HCT116 (cell line): ENCODE data around the gene RCC2. TPM values are rescaled to one million over a fixed set of nuclear protein-coding genes. Genes with fewer than 3 reads are reported as not detected.

ENCODE experiments used
- ATAC-seq: fragments of 200-7000 bp; cut with Tn5 transposase; 2 replicates; pipeline ENCODE4 v1.9.1; 2020; ENCODE audit warnings: mild to moderate bottlenecking, moderate library complexity
- BruUV-seq: library from RNA; stranded (reverse); fragments of 400-500 nt; replicated peaks from 2 replicates; lab custom pipeline; 2021; lab: Mats Ljungman, UMichigan
- CTCF ChIA-PET: fragments of 300-600 bp; sonication (Branson Sonifier 250); formaldehyde crosslinking; loops from one replicate; lab custom pipeline; 2021; ENCODE audit warnings: antibody characterized with exemption; lab: Charles Lee
- POLR2A ChIA-PET: fragments of 300-600, 350-600 bp; sonication (Branson Sonifier 250); formaldehyde crosslinking; loops from one replicate; lab custom pipeline; 2021; ENCODE audit warnings: antibody characterized with exemption; lab: Charles Lee
- RAD21 ChIA-PET, 2 experiments: fragments of 300-600 bp; sonication (Branson Sonifier 250); formaldehyde crosslinking; loops; one replicate each; lab custom pipeline; 2023; ENCODE audit warnings: low total read pairs in 2 of 2; ENCODE audit not compliant: uncharacterized antibody in 2 of 2, unreplicated experiment in 2 of 2, low non-redundant PET in 1 of 2; lab: Charles Lee
- DNase-seq: peaks from one replicate; pipeline ENCODE4 v3.0.0-alpha.2; 2010; ENCODE audit warnings: low read depth, low spot score
- H2AFZ ChIP-seq: fragments of 200-600 bp; shearing (Covaris generic), sonication (generic); 2 replicates; pipeline ENCODE4 v1.6.1; 2017; ENCODE audit warnings: low read depth, mixed run types, mixed read lengths, antibody characterized with exemption, low read length; ENCODE audit not compliant: poor library complexity, severe bottlenecking
- H3K27ac ChIP-seq: 2 replicates; pipeline ENCODE4 v1.5.1; 2012; ENCODE audit warnings: low read depth, low read length
- H3K27me3 ChIP-seq: fragments of 200-600 bp; sonication (generic); 2 replicates; pipeline ENCODE4 v1.6.1; 2016; ENCODE audit warnings: mixed run types, low read length, mixed read lengths; ENCODE audit not compliant: insufficient read depth
- H3K36me3 ChIP-seq, 2 experiments: fragments of 200-500 bp in 1 of 2; fragments of 200-600 bp in 1 of 2; sonication (Bioruptor generic) in 1 of 2; sonication (generic) in 1 of 2; 2 replicates each; pipeline versions ENCODE4 v1.5.1 to v1.6.1; 2014 to 2016; ENCODE audit warnings: low read length in 2 of 2, inconsistent platforms in 1 of 2, mixed read lengths in 1 of 2, mixed run types in 1 of 2; ENCODE audit not compliant: insufficient read depth in 2 of 2, control insufficient read depth in 1 of 2
- H3K4me1 ChIP-seq, 2 experiments: fragments of 200-600 bp in 1 of 2; sonication (generic) in 1 of 2; 2 replicates each; pipeline versions ENCODE4 v1.5.1 to v1.6.1; 2012 to 2017; ENCODE audit warnings: low read length in 2 of 2, inconsistent platforms in 1 of 2, mild to moderate bottlenecking in 1 of 2, mixed read lengths in 1 of 2, mixed run types in 1 of 2, moderate library complexity in 1 of 2; ENCODE audit not compliant: insufficient read depth in 2 of 2, control insufficient read depth in 1 of 2
- H3K4me2 ChIP-seq: fragments of 200-600 bp; sonication (generic); 2 replicates; pipeline ENCODE4 v1.6.1; 2017; ENCODE audit warnings: mixed run types, low read length, mixed read lengths
- H3K4me3 ChIP-seq, 2 experiments: fragments of 200-600 bp in 1 of 2; sonication (generic) in 1 of 2; replicated peaks in 1 of 2; 2 replicates each; pipeline ENCODE4 v1.5.1; 2011 to 2016; ENCODE audit warnings: low read length in 2 of 2, control low read depth in 1 of 2, low read depth in 1 of 2, mild to moderate bottlenecking in 1 of 2, mixed read lengths in 1 of 2, mixed run types in 1 of 2
- H3K79me2 ChIP-seq: fragments of 200-600 bp; sonication (generic); 2 replicates; pipeline ENCODE4 v1.6.1; 2017; ENCODE audit warnings: mild to moderate bottlenecking, mixed run types, low read length, moderate library complexity, mixed read lengths; ENCODE audit not compliant: insufficient read depth
- H3K9ac ChIP-seq: fragments of 200-600 bp; sonication (generic); 2 replicates; pipeline ENCODE4 v1.6.1; 2016; ENCODE audit warnings: low read length, mixed read lengths
- H3K9me2 ChIP-seq: fragments of 200-600 bp; sonication (generic), shearing (Covaris generic); 2 replicates; pipeline ENCODE4 v1.6.1; 2017; ENCODE audit warnings: mixed run types, mild to moderate bottlenecking, moderate library complexity; ENCODE audit not compliant: insufficient read depth
- H3K9me3 ChIP-seq, 2 experiments: fragments of 200-500 bp in 1 of 2; fragments of 200-600 bp in 1 of 2; sonication (Bioruptor generic) in 1 of 2; sonication (generic) in 1 of 2; 2 replicates each; pipeline ENCODE4 v1.6.1; 2014 to 2017; ENCODE audit warnings: low read length in 2 of 2, mixed read lengths in 2 of 2, inconsistent platforms in 1 of 2, low read depth in 1 of 2, mild to moderate bottlenecking in 1 of 2, mixed run types in 1 of 2, moderate library complexity in 1 of 2; ENCODE audit not compliant: control insufficient read depth in 1 of 2, insufficient read depth in 1 of 2
- H4K20me1 ChIP-seq: fragments of 200-600 bp; sonication (generic), shearing (Covaris generic); 2 replicates; pipeline ENCODE4 v1.6.1; 2017; ENCODE audit warnings: mixed run types, mild to moderate bottlenecking, moderate library complexity; ENCODE audit not compliant: insufficient read depth
- CEBPB ChIP-seq: IDR thresholded peaks from 2 replicates; pipeline ENCODE4 v1.6.1; 2012; ENCODE audit warnings: low read depth
- EZH2 ChIP-seq: fragments of 200-600 bp; sonication (generic); IDR thresholded peaks from 2 replicates; pipeline ENCODE4 v1.6.1; 2017; ENCODE audit warnings: antibody characterized with exemption, mixed run types
- FOSL1 ChIP-seq: IDR thresholded peaks from 2 replicates; pipeline ENCODE4 v1.6.1; 2012; ENCODE audit warnings: low read depth
- JUND ChIP-seq: IDR thresholded peaks from 2 replicates; pipeline ENCODE4 v1.6.1; 2012
- POLR2A ChIP-seq: IDR thresholded peaks from 2 replicates; pipeline ENCODE4 v1.7.0; 2011; ENCODE audit warnings: borderline replicate concordance; ENCODE audit not compliant: insufficient read depth, insufficient read length; ENCODE audit errors: extremely low read depth
- RAD21 ChIP-seq: IDR thresholded peaks from 2 replicates; pipeline ENCODE4 v1.6.1; 2012; ENCODE audit warnings: low read depth, mild to moderate bottlenecking
- SIN3A ChIP-seq: IDR thresholded peaks from 2 replicates; pipeline ENCODE4 v1.6.1; 2012; ENCODE audit warnings: low read depth
- SP1 ChIP-seq: IDR thresholded peaks from 2 replicates; pipeline ENCODE4 v1.6.1; 2012; ENCODE audit warnings: low read depth
- SRF ChIP-seq: IDR thresholded peaks from 2 replicates; pipeline ENCODE4 v1.6.1; 2012; ENCODE audit warnings: low read depth
- TCF7L2 ChIP-seq: IDR thresholded peaks from 2 replicates; pipeline ENCODE4 v1.7.0; 2011; ENCODE audit warnings: borderline replicate concordance, inconsistent platforms; ENCODE audit not compliant: insufficient read depth, insufficient read length; ENCODE audit errors: extremely low read depth
- YY1 ChIP-seq: IDR thresholded peaks from 2 replicates; pipeline ENCODE4 v1.6.1; 2011; ENCODE audit warnings: low read length, low read depth, moderate library complexity, mild to moderate bottlenecking; ENCODE audit not compliant: insufficient replicate concordance; ENCODE audit errors: extremely low read depth
- ZNF274 ChIP-seq: fragments of 200-500 bp; sonication (Bioruptor generic); IDR thresholded peaks from 2 replicates; pipeline ENCODE4 v1.6.1; 2014; ENCODE audit warnings: mild to moderate bottlenecking, low read depth, low read length, inconsistent platforms
- intact Hi-C: fragments of 100-400 bp; cut with micrococcal nuclease; formaldehyde crosslinking; loops from 2 replicates; pipeline ENCODE4 v1.10.0; 2022
- total RNA-seq: library from RNA; stranded (reverse); gene quantifications from one replicate; pipeline ENCODE4 v1.2.1, GENCODE V29; 2021; ENCODE audit not compliant: unreplicated experiment
- TF ChIP-seq, protein P1 (sequence below): IDR thresholded peaks from 2 replicates; pipeline ENCODE4 v1.6.1; 2011; ENCODE audit warnings: mild to moderate bottlenecking, low read length, moderate library complexity; ENCODE audit not compliant: insufficient replicate concordance; ENCODE audit errors: extremely low read depth
- TF ChIP-seq, protein P2 (sequence below), 3 experiments: fragments of 200-600 bp in 1 of 3; sonication (generic) in 1 of 3; IDR thresholded peaks in 2 of 3; conservative IDR thresholded peaks in 1 of 3; 2 replicates each; pipeline ENCODE4 v1.5.1; 2012 to 2017; ENCODE audit warnings: low read depth in 2 of 3, low read length in 2 of 3, antibody characterized with exemption in 1 of 3, borderline replicate concordance in 1 of 3, control low read depth in 1 of 3, mild to moderate bottlenecking in 1 of 3, mixed read lengths in 1 of 3, mixed run types in 1 of 3, moderate library complexity in 1 of 3; ENCODE audit not compliant: insufficient read depth in 1 of 3
- TF ChIP-seq, protein P3 (sequence below): IDR thresholded peaks from 2 replicates; pipeline ENCODE4 v1.6.1; 2012; ENCODE audit warnings: low read depth
- TF ChIP-seq, protein P4 (sequence below): IDR thresholded peaks from 2 replicates; pipeline ENCODE4 v1.6.1; 2012

Gene RCC2
- total RNA-seq, 1 experiment from 2014 or later: 178 TPM

DNA sequence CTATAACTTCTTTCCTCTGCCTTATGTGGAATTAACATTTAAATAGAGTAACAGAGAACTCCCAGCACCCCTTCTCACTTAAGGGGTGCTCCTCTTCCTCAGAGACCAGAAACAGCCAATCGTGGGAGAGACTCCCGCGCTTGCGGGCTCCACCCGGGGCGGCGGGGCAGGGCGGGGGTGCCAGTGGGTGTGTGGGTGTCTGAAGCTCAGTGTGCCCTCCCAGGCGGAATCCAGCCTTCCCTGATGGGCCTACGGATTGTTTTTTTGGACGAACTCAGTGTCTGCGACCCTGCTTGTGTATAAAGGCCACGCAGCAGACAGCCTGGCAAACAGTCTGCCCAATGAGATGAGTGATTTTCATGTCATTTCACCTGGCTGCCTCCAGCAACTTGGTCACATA is 6.2 kb downstream of the RCC2 start:
- H3K36me3 ChIP-seq: peaks cover 29 to 60% of the 10 kb centered on the region in 2 experiments; a peak in 3 of 4 replicates
- intact Hi-C loops: no loop called here
- ChIA-PET CTCF (no interaction called here), POLR2A (no interaction called here)
- H3K9me2 ChIP-seq: no peaks in the 10 kb centered on the region
- peaks cover 14% of the 10 kb centered on the region; the same call in 1 of the 2 replicates for H4K20me1 ChIP-seq
- peaks cover 7 to 14% of the 10 kb centered on the region in 2 experiments for H3K4me1 ChIP-seq
- peaks cover 90% of the 10 kb centered on the region for H3K79me2 ChIP-seq
- H3K27ac ChIP-seq: no peak overlapping the region
- H3K27me3 ChIP-seq: no peaks in the 10 kb centered on the region
- no peak overlapping the region for H3K4me3 ChIP-seq
- H3K9me3 ChIP-seq: no peaks in the 10 kb centered on the region
- no peak overlapping the region for H3K4me2 ChIP-seq
- ATAC-seq: no peak
- no TSS peak for BruUV-seq
- no peak for TF ChIP-seq ZNF274
- TF ChIP-seq CEBPB: no peak
- no peak for TF ChIP-seq EZH2
- TF ChIP-seq RAD21: no peak
- no peak for TF ChIP-seq SIN3A
- TF ChIP-seq, protein P1, sequence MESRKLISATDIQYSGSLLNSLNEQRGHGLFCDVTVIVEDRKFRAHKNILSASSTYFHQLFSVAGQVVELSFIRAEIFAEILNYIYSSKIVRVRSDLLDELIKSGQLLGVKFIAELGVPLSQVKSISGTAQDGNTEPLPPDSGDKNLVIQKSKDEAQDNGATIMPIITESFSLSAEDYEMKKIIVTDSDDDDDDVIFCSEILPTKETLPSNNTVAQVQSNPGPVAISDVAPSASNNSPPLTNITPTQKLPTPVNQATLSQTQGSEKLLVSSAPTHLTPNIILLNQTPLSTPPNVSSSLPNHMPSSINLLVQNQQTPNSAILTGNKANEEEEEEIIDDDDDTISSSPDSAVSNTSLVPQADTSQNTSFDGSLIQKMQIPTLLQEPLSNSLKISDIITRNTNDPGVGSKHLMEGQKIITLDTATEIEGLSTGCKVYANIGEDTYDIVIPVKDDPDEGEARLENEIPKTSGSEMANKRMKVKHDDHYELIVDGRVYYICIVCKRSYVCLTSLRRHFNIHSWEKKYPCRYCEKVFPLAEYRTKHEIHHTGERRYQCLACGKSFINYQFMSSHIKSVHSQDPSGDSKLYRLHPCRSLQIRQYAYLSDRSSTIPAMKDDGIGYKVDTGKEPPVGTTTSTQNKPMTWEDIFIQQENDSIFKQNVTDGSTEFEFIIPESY: no peak
- no peak for TF ChIP-seq SRF
- no peak for TF ChIP-seq YY1
- TF ChIP-seq TCF7L2: no peak
- no peak for TF ChIP-seq FOSL1
- TF ChIP-seq, protein P2, sequence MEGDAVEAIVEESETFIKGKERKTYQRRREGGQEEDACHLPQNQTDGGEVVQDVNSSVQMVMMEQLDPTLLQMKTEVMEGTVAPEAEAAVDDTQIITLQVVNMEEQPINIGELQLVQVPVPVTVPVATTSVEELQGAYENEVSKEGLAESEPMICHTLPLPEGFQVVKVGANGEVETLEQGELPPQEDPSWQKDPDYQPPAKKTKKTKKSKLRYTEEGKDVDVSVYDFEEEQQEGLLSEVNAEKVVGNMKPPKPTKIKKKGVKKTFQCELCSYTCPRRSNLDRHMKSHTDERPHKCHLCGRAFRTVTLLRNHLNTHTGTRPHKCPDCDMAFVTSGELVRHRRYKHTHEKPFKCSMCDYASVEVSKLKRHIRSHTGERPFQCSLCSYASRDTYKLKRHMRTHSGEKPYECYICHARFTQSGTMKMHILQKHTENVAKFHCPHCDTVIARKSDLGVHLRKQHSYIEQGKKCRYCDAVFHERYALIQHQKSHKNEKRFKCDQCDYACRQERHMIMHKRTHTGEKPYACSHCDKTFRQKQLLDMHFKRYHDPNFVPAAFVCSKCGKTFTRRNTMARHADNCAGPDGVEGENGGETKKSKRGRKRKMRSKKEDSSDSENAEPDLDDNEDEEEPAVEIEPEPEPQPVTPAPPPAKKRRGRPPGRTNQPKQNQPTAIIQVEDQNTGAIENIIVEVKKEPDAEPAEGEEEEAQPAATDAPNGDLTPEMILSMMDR (IDR thresholded peaks at IDR 0.05 in 2 of 3, conservative IDR thresholded peaks at IDR 0.05 in 1 of 3; ENCODE audit: borderline replicate concordance in 1 of 3, insufficient read depth in 1 of 3, low read depth in 2 of 3, low read length in 2 of 3): no peak
- no peak for TF ChIP-seq JUND
- TF ChIP-seq, protein P3, sequence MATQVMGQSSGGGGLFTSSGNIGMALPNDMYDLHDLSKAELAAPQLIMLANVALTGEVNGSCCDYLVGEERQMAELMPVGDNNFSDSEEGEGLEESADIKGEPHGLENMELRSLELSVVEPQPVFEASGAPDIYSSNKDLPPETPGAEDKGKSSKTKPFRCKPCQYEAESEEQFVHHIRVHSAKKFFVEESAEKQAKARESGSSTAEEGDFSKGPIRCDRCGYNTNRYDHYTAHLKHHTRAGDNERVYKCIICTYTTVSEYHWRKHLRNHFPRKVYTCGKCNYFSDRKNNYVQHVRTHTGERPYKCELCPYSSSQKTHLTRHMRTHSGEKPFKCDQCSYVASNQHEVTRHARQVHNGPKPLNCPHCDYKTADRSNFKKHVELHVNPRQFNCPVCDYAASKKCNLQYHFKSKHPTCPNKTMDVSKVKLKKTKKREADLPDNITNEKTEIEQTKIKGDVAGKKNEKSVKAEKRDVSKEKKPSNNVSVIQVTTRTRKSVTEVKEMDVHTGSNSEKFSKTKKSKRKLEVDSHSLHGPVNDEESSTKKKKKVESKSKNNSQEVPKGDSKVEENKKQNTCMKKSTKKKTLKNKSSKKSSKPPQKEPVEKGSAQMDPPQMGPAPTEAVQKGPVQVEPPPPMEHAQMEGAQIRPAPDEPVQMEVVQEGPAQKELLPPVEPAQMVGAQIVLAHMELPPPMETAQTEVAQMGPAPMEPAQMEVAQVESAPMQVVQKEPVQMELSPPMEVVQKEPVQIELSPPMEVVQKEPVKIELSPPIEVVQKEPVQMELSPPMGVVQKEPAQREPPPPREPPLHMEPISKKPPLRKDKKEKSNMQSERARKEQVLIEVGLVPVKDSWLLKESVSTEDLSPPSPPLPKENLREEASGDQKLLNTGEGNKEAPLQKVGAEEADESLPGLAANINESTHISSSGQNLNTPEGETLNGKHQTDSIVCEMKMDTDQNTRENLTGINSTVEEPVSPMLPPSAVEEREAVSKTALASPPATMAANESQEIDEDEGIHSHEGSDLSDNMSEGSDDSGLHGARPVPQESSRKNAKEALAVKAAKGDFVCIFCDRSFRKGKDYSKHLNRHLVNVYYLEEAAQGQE: no peak
- TF ChIP-seq, protein P4, sequence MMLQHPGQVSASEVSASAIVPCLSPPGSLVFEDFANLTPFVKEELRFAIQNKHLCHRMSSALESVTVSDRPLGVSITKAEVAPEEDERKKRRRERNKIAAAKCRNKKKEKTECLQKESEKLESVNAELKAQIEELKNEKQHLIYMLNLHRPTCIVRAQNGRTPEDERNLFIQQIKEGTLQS: no peak
- no peak for TF ChIP-seq SP1
- no peak for TF ChIP-seq POLR2A
- TF ChIP-seq, all 23 proteins: peak for 0
- H3K9ac ChIP-seq: no peak overlapping the region
- DNase-seq: no peak
- RAD21 ChIA-PET: no interaction called here
- H2AFZ ChIP-seq: no peak overlapping the region
